ENCODE data around the gene CSF1.

CSF1 gene

DNA sequence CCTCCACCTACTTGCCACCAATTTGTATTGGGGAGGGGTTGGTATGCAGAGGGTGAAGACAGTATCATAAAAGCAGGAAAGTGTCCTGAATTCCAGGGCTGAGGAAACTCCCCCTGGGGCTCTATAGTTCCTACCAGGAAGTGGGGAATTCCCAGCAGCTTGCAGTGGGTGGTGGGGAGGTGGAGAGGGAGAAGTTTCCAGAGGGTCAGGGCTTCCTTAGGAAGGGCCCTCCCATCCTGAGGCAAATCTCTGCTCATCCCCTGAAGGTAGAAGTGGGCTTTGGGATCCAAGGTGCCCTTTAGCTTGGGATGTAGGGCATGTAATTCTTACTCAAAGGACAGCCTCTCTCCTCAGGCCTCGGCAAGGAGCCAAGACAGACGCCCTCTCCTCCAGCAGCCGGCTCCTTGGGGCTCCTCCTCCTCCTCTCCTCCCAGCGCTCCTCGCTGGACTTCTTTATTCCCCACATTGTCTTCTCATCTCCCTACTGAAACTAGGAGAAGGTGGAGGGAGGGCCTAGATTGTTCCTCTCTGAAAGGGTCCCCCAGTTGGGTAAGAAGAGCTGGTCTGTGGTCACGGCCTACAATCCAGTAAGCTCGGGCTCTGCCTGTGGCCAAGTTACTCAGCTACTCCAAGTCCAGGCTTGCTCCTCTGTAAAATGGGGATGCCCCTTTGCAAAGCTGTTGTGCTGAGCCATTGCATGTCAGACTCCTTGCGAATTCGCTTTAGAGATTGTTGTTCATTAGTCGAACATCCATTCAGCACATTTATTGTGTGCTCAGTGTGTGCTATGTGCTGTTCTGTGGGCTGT, 17.9 kb upstream of the CSF1 start:
- DNase-seq: no peak
- Mint-ChIP-seq H3K27me3 (ENCODE audit: low read depth, poor library complexity) (peaks cover 11% of the 10 kb centered on the region), H3K9me3 (no peaks in the 10 kb centered on the region), H3K36me3 (ENCODE audit: low read depth) (no peaks in the 10 kb centered on the region), H3K27ac (no peak overlapping the region), H3K4me3 (no peak overlapping the region), H3K4me1 (peaks cover 47% of the 10 kb centered on the region)
- TF ChIP-seq, protein P1, sequence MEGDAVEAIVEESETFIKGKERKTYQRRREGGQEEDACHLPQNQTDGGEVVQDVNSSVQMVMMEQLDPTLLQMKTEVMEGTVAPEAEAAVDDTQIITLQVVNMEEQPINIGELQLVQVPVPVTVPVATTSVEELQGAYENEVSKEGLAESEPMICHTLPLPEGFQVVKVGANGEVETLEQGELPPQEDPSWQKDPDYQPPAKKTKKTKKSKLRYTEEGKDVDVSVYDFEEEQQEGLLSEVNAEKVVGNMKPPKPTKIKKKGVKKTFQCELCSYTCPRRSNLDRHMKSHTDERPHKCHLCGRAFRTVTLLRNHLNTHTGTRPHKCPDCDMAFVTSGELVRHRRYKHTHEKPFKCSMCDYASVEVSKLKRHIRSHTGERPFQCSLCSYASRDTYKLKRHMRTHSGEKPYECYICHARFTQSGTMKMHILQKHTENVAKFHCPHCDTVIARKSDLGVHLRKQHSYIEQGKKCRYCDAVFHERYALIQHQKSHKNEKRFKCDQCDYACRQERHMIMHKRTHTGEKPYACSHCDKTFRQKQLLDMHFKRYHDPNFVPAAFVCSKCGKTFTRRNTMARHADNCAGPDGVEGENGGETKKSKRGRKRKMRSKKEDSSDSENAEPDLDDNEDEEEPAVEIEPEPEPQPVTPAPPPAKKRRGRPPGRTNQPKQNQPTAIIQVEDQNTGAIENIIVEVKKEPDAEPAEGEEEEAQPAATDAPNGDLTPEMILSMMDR (IDR thresholded peaks at IDR 0.05): no peak

DNA sequence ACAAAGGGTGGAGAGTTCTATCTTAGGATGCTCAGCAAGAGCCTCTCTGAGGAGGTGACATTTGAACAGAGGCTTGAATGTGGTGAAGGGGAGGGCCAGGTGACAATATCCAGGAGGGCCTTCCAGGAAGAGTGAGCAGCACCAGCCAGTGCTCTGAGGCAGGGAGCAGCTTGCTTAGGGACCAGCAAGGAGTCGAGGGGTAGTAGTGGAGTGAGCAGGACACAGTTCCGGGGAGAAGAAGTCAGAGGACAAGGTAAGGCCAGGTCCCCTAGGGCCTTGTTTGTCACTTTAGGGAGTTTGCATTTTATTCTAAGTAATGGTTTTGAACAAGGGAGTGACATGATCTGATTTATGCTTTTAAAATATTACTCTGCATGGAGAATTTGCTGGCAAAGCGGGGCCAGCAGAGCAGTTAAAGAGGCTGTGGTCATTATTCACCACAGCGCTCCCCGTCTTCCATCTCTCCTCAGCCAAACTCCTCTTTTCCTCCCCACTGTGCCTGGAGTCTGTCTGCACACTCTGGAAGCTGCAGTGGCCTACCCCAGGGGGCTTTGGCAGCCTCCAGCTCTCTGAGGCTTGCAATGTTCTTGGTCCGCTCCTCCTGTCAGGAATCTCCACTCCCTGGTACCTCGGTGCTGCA, 17.0 kb upstream of the CSF1 start:
- TF ChIP-seq, protein P1 (IDR thresholded peaks at IDR 0.05): no peak
- Mint-ChIP-seq H3K36me3 (ENCODE audit: low read depth) (no peaks in the 10 kb centered on the region), H3K4me1 (peaks cover 41% of the 10 kb centered on the region), H3K27me3 (ENCODE audit: low read depth, poor library complexity) (peaks cover 15% of the 10 kb centered on the region), H3K9me3 (no peaks in the 10 kb centered on the region), H3K4me3 (no peak overlapping the region), H3K27ac (no peak overlapping the region)
- DNase-seq: no peak

DNA sequence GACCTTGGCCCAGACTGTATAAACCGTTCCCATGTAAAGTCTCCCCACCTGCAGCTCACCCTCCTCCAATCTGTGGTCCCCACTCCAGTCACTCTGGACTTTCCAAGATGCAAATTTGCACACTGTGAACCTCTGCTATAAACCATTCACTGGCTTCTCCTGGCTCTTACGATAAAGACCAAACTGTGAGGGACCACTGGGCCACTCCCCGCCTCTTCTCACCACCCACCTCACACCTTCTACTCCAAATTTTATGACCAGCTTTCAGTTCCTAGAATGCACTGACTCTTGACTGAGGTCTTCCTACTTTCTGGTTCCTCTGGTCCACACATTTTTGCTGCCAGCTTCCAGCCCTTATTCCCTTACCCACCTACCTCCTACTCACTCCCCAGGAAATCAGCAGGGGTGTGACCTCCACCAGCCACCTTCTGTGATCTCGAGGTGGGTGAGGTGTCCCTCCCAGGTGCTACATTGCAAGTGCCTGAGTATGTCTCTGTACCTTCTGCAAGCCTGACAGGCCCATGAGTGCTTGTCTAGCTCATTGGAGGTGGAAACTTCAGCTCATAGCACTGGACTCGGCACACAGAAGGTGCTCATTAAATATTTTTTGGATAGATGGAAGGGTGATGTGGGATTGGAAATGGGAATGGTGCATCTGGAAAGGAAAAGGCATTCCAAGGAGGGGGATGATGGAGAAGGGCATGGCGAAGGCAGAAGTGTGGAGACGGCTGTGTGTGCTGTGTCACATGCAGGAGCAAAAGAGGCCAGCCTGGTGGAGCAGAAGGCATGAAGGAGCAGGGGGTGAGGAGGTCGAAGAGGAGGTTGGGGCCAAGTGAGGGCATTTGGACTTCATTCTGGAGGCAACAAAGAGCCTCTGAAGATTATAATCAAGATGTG, 15.6 kb upstream of the CSF1 start:
- H3K9me3 Mint-ChIP-seq: no peaks in the 10 kb centered on the region
- no peak overlapping the region for H3K27ac Mint-ChIP-seq
- no peaks in the 10 kb centered on the region for H3K36me3 Mint-ChIP-seq (ENCODE audit: low read depth)
- H3K4me3 Mint-ChIP-seq: no peak overlapping the region
- no peak for DNase-seq
- H3K4me1 Mint-ChIP-seq: peaks cover 37% of the 10 kb centered on the region
- H3K27me3 Mint-ChIP-seq (ENCODE audit: low read depth, poor library complexity): peaks cover 15% of the 10 kb centered on the region
- TF ChIP-seq, protein P1 (IDR thresholded peaks at IDR 0.05): no peak

DNA sequence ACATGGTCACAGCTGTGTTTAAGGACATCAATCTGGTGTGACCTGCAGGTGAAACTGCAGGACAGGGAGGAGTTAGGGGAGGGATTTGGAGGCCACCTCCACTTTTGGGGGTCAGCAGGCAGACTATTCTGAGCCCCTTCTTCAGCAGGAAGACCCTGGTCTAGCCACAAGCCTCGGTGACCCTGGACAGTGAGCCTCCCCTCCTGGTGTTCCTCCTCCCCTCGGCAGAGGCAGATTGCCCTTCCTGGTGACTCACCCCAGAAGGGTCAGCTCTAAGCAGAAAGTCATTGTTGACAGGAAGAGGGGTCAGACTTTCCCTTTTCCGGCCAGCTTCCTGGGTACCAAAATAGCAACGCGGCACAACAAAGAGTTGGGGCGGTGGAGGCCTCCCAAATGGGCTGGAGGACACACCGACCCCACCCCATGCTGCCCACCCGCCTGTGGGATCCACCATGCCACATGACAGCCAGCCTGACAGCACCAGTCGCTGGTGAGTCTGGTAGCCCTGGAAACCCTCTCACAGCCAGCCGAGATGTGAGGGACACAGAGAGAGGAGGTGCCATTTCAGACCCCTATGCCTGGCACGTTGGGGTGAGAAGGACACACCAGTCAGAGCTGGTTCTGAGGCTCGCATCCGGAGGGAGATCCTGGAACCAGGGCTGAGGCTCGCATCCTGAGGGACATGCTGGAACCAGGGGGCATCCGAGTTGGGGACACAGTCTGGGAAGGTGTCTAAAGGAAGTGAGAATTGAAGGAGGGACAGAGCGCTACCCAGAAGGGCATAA, 14.7 kb upstream of the CSF1 start:
- TF ChIP-seq, protein P1 (IDR thresholded peaks at IDR 0.05): no peak
- H3K36me3 Mint-ChIP-seq (ENCODE audit: low read depth): no peaks in the 10 kb centered on the region
- H3K27me3 Mint-ChIP-seq (ENCODE audit: low read depth, poor library complexity): peaks cover 14% of the 10 kb centered on the region
- H3K27ac Mint-ChIP-seq: no peak overlapping the region
- no peak overlapping the region for H3K4me3 Mint-ChIP-seq
- no peak for DNase-seq
- H3K4me1 Mint-ChIP-seq: peaks cover 31% of the 10 kb centered on the region
- H3K9me3 Mint-ChIP-seq: no peaks in the 10 kb centered on the region

DNA sequence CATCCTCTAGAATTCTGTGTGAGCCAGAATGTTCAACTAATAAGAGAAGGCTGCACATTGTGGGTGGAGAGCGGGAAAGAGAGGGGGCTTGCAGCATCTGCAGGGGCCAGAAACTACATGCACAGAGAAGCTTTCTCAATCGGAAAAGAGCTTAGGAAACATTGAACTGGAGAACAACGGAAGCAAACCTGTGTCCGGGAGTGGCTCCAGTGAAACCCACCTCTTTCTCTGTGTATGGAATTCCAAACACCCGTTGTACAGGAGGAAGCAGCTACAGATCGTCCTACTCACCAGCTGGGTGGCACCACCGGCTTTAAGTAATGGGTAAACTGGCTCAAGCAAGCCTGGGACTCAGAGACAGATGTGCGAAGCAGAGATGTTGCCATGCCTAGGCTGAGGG, 14.0 kb upstream of the CSF1 start:
- no peaks in the 10 kb centered on the region for H3K9me3 Mint-ChIP-seq
- H3K4me1 Mint-ChIP-seq: peaks cover 24% of the 10 kb centered on the region
- H3K4me3 Mint-ChIP-seq: no peak overlapping the region
- TF ChIP-seq, protein P1 (IDR thresholded peaks at IDR 0.05): no peak
- H3K27me3 Mint-ChIP-seq (ENCODE audit: low read depth, poor library complexity): peaks cover 14% of the 10 kb centered on the region
- no peaks in the 10 kb centered on the region for H3K36me3 Mint-ChIP-seq (ENCODE audit: low read depth)
- H3K27ac Mint-ChIP-seq: no peak overlapping the region
- no peak for DNase-seq

All from nephron progenitor cell (in vitro differentiated cells).